DND-41 (cell line): ENCODE results near the gene LDB2.

ENCODE experiments used
- ATAC-seq: fragments of 200-7000 bp; cut with Tn5 transposase; 3 replicates; pipeline ENCODE4 v1.9.1; 2021; ENCODE audit warnings: low read depth; ENCODE audit not compliant: insufficient read depth
- DNase-seq: peaks from one replicate; pipeline ENCODE4 v3.0.0-alpha.2; 2020
- H2AFZ ChIP-seq: 2 replicates; pipeline ENCODE4 v1.6.0; 2012; ENCODE audit warnings: low read depth, low read length
- H3K27ac ChIP-seq: 2 replicates; pipeline ENCODE4 v1.5.1; 2012; ENCODE audit warnings: low read length, inconsistent platforms
- H3K27me3 ChIP-seq: fragments of 200-600 bp; sonication (generic); 2 replicates; pipeline ENCODE4 v1.6.0; 2012; ENCODE audit warnings: low read length, mild to moderate bottlenecking, inconsistent platforms; ENCODE audit not compliant: insufficient read depth, poor library complexity
- H3K36me3 ChIP-seq: 2 replicates; pipeline ENCODE4 v1.5.1; 2012; ENCODE audit warnings: low read length, inconsistent platforms; ENCODE audit not compliant: insufficient read depth
- H3K4me1 ChIP-seq: 2 replicates; pipeline ENCODE4 v1.5.1; 2012; ENCODE audit warnings: mild to moderate bottlenecking, low read length; ENCODE audit not compliant: insufficient read depth
- H3K4me2 ChIP-seq: 2 replicates; pipeline ENCODE4 v1.6.0; 2012; ENCODE audit warnings: mild to moderate bottlenecking, moderate library complexity, low read length, inconsistent platforms; ENCODE audit not compliant: insufficient read depth
- H3K4me3 ChIP-seq, 2 experiments: fragments of 200-600 bp in 1 of 2; shearing (Covaris generic) in 1 of 2; 2 replicates each; pipeline ENCODE4 v1.5.1; 2012 to 2016; ENCODE audit warnings: inconsistent platforms in 2 of 2, low read length in 2 of 2, mild to moderate bottlenecking in 2 of 2, low read depth in 1 of 2, moderate library complexity in 1 of 2
- H3K79me2 ChIP-seq: 2 replicates; pipeline ENCODE4 v1.6.0; 2012; ENCODE audit warnings: low read length, inconsistent platforms; ENCODE audit not compliant: insufficient read depth
- H3K9ac ChIP-seq: 2 replicates; pipeline ENCODE4 v1.6.0; 2012; ENCODE audit warnings: low read depth, mild to moderate bottlenecking, inconsistent platforms, low read length, moderate library complexity
- H3K9me3 ChIP-seq: 2 replicates; pipeline ENCODE4 v1.5.1; 2012; ENCODE audit warnings: low read length, moderate library complexity, mild to moderate bottlenecking, inconsistent platforms; ENCODE audit not compliant: insufficient read depth, severe bottlenecking
- H4K20me1 ChIP-seq: 2 replicates; pipeline ENCODE4 v1.6.0; 2012; ENCODE audit warnings: low read length; ENCODE audit not compliant: insufficient read depth
- CTCF ChIP-seq: IDR thresholded peaks from 2 replicates; pipeline ENCODE4 v1.5.1; 2012; ENCODE audit warnings: borderline replicate concordance, low read length, moderate library complexity, mild to moderate bottlenecking; ENCODE audit not compliant: poor library complexity, severe bottlenecking; ENCODE audit errors: extremely low read depth
- EZH2 ChIP-seq: IDR thresholded peaks from 3 replicates; pipeline ENCODE4 v1.6.1; 2012; ENCODE audit warnings: borderline replicate concordance, low read depth, mild to moderate bottlenecking, moderate library complexity, low read length, inconsistent platforms; ENCODE audit not compliant: severe bottlenecking

The LDB2 gene

GRCh38 chr4:16608123-16608522 lies 290.3 kb downstream of the LDB2 start:
- Histone ChIP-seq H3K27me3 (peaks cover 3% of the 10 kb centered on the region), H3K27ac (no peak overlapping the region), H3K4me3 (no peak overlapping the region), H2AFZ (no peak overlapping the region), H3K9ac (no peak overlapping the region), H3K4me2 (no peak overlapping the region), H3K4me1 (no peaks in the 10 kb centered on the region), H3K9me3 (no peaks in the 10 kb centered on the region), H4K20me1 (no peaks in the 10 kb centered on the region), H3K36me3 (no peaks in the 10 kb centered on the region), H3K79me2 (no peaks in the 10 kb centered on the region)
- ATAC-seq: no peak
- TF ChIP-seq EZH2 (no peak), CTCF (no peak)
- DNase-seq: no peak

GRCh38 chr4:16607241-16608066 lies 291.0 kb downstream of the LDB2 start:
- Histone ChIP-seq H4K20me1 (no peaks in the 10 kb centered on the region), H2AFZ (no peak overlapping the region), H3K27ac (no peak overlapping the region), H3K27me3 (peaks cover 3% of the 10 kb centered on the region), H3K9me3 (no peaks in the 10 kb centered on the region), H3K4me3 (no peak overlapping the region), H3K79me2 (no peaks in the 10 kb centered on the region), H3K4me1 (no peaks in the 10 kb centered on the region), H3K9ac (no peak overlapping the region), H3K36me3 (no peaks in the 10 kb centered on the region), H3K4me2 (no peak overlapping the region)
- DNase-seq (no peak), ATAC-seq (no peak)
- no peak for TF ChIP-seq CTCF
- no peak for TF ChIP-seq EZH2

GRCh38 chr4:16606691-16607090 lies 291.8 kb downstream of the LDB2 start:
- H3K9ac ChIP-seq: no peak overlapping the region
- no peaks in the 10 kb centered on the region for H4K20me1 ChIP-seq
- H3K4me3 ChIP-seq: no peak overlapping the region
- no peak overlapping the region for H2AFZ ChIP-seq
- no peak overlapping the region for H3K27ac ChIP-seq
- H3K27me3 ChIP-seq: peaks cover 3% of the 10 kb centered on the region
- H3K4me2 ChIP-seq: no peak overlapping the region
- no peaks in the 10 kb centered on the region for H3K79me2 ChIP-seq
- H3K9me3 ChIP-seq: no peaks in the 10 kb centered on the region
- TF ChIP-seq EZH2 (no peak), CTCF (no peak)
- no peaks in the 10 kb centered on the region for H3K4me1 ChIP-seq
- no peak for DNase-seq
- no peaks in the 10 kb centered on the region for H3K36me3 ChIP-seq
- ATAC-seq: no peak
